Liver (tissue), 9 donors: ENCODE results near the gene CD300H. TPM values are rescaled to one million over a fixed set of nuclear protein-coding genes. Genes with fewer than 3 reads are reported as not detected.

Experiments
- DNase-seq: peaks from one replicate; pipeline ENCODE4 v3.0.0-alpha.2; 2017; ENCODE audit warnings: low spot score
- H3K27ac ChIP-seq, 2 donors: one replicate each; pipeline ENCODE4 v1.7.0; 2013; ENCODE audit warnings: inconsistent platforms in 2 of 2, low read length in 2 of 2, control low read depth in 1 of 2, low read depth in 1 of 2, mild to moderate bottlenecking in 1 of 2
- H3K27me3 ChIP-seq, 4 donors: one replicate each; pipeline versions ENCODE4 v1.6.1 to v1.7.0; 2013; ENCODE audit warnings: low read length in 3 of 4, inconsistent platforms in 1 of 4, mild to moderate bottlenecking in 1 of 4, moderate library complexity in 1 of 4; ENCODE audit not compliant: control insufficient read depth in 4 of 4, insufficient read depth in 4 of 4
- H3K36me3 ChIP-seq, 4 donors: one replicate each; pipeline versions ENCODE4 v1.6.1 to v1.7.0; 2013; ENCODE audit warnings: low read length in 3 of 4, mild to moderate bottlenecking in 3 of 4, low read depth in 1 of 4, moderate library complexity in 1 of 4; ENCODE audit not compliant: control insufficient read depth in 4 of 4, insufficient read depth in 3 of 4
- H3K4me1 ChIP-seq, 4 donors: one replicate each; pipeline versions ENCODE4 v1.6.1 to v1.7.0; 2013; ENCODE audit warnings: low read length in 3 of 4, mild to moderate bottlenecking in 3 of 4, moderate library complexity in 1 of 4; ENCODE audit not compliant: control insufficient read depth in 4 of 4, insufficient read depth in 4 of 4
- H3K4me3 ChIP-seq, 3 donors: one replicate each; pipeline versions ENCODE4 v1.6.1 to v1.7.0; 2013; ENCODE audit warnings: low read length in 3 of 3, control low read depth in 1 of 3, low read depth in 1 of 3, mild to moderate bottlenecking in 1 of 3
- H3K9ac ChIP-seq, 2 donors: one replicate each; pipeline ENCODE4 v1.7.0; 2013; ENCODE audit warnings: low read length in 2 of 2, mild to moderate bottlenecking in 2 of 2, moderate library complexity in 2 of 2, control low read depth in 1 of 2, low read depth in 1 of 2
- H3K9me3 ChIP-seq, 4 donors: one replicate each; pipeline versions ENCODE4 v1.6.1 to v1.7.0; 2013; ENCODE audit warnings: low read length in 3 of 4; ENCODE audit not compliant: control insufficient read depth in 4 of 4
- ATF3 ChIP-seq: IDR thresholded peaks from 2 replicates; pipeline ENCODE4 v1.6.1; 2016; ENCODE audit warnings: antibody characterized with exemption
- CTCF ChIP-seq: fragments of 150-350 bp; IDR thresholded peaks from 2 replicates; pipeline ENCODE4 v1.5.1; 2017; ENCODE audit warnings: improper control_type of control experiment, low read depth, low read length; ENCODE audit not compliant: missing input control
- EGR1 ChIP-seq, 2 donors: IDR thresholded peaks; 2 replicates each; pipeline ENCODE4 v1.6.1; 2016 to 2018; ENCODE audit warnings: antibody characterized with exemption in 2 of 2, low read depth in 2 of 2
- FOXA1 ChIP-seq: IDR thresholded peaks from 2 replicates; pipeline ENCODE4 v1.6.1; 2016; ENCODE audit warnings: antibody characterized with exemption
- FOXA2 ChIP-seq: IDR thresholded peaks from 2 replicates; pipeline ENCODE4 v1.6.1; 2016; ENCODE audit warnings: antibody characterized with exemption
- GABPA ChIP-seq, 2 donors: IDR thresholded peaks in 1 of 2; conservative IDR thresholded peaks in 1 of 2; 2 replicates each; pipeline ENCODE4 v1.6.1; 2016; ENCODE audit warnings: antibody characterized with exemption in 2 of 2, mild to moderate bottlenecking in 1 of 2, moderate library complexity in 1 of 2
- HNF4A ChIP-seq, 2 donors: conservative IDR thresholded peaks; 2 replicates each; pipeline ENCODE4 v1.6.1; 2016; ENCODE audit warnings: antibody characterized with exemption in 2 of 2, mild to moderate bottlenecking in 2 of 2
- HNF4G ChIP-seq: IDR thresholded peaks from 2 replicates; pipeline ENCODE4 v1.6.1; 2016; ENCODE audit warnings: antibody characterized with exemption
- JUND ChIP-seq, 2 donors: IDR thresholded peaks; 2 replicates each; pipeline ENCODE4 v1.6.1; 2016; ENCODE audit warnings: antibody characterized with exemption in 2 of 2
- MAX ChIP-seq: IDR thresholded peaks from 2 replicates; pipeline ENCODE4 v1.6.1; 2016; ENCODE audit warnings: antibody characterized with exemption
- NR2F2 ChIP-seq: IDR thresholded peaks from 2 replicates; pipeline ENCODE4 v1.6.1; 2016; ENCODE audit warnings: antibody characterized with exemption
- RAD21 ChIP-seq, 2 donors: IDR thresholded peaks; 2 replicates each; pipeline ENCODE4 v1.6.1; 2016; ENCODE audit warnings: antibody characterized with exemption in 2 of 2, mild to moderate bottlenecking in 2 of 2
- RXRA ChIP-seq, 2 donors: IDR thresholded peaks; 2 replicates each; pipeline ENCODE4 v1.6.1; 2017 to 2018; ENCODE audit warnings: antibody characterized with exemption in 2 of 2, mild to moderate bottlenecking in 1 of 2
- SP1 ChIP-seq: IDR thresholded peaks from 2 replicates; pipeline ENCODE4 v1.6.1; 2018; ENCODE audit warnings: antibody characterized with exemption, mild to moderate bottlenecking
- TAF1 ChIP-seq: conservative IDR thresholded peaks from 2 replicates; pipeline ENCODE4 v1.6.1; 2016; ENCODE audit warnings: antibody characterized with exemption, mild to moderate bottlenecking
- YY1 ChIP-seq: IDR thresholded peaks from 2 replicates; pipeline ENCODE4 v1.6.1; 2016; ENCODE audit warnings: antibody characterized with exemption, mild to moderate bottlenecking
- WGBS: extraction: QIAGEN DNeasy Blood & Tissue Kit; methylation state at CpG from one replicate; pipeline ENCODE4 v1.1.7; 2013; 5-methylcytosine and 5-hydroxymethylcytosine counted together
- polyA plus RNA-seq, 2 donors: library from polyadenylated mRNA; stranded (reverse) in 1 of 2; unstranded in 1 of 2; fragments of 200-250 nt in 1 of 2; fragments of >200 nt in 1 of 2; fragmentation: Nextera tagmentation in 1 of 2; extraction: Ambion mirVana in 1 of 2; gene quantifications; one replicate each; pipeline versions ENCODE4 v1.2.1 to v1.2.3, GENCODE V29; 2013 to 2015
- total RNA-seq, 2 donors: library from RNA; depleted of rRNA; stranded (reverse); fragments of >200 nt; gene quantifications; one replicate each; pipeline ENCODE4 v1.2.3, GENCODE V29; 2014
- TF ChIP-seq, protein P1 (sequence below): IDR thresholded peaks from 2 replicates; pipeline ENCODE4 v1.6.1; 2016; ENCODE audit warnings: antibody characterized with exemption
- TF ChIP-seq, protein P2 (sequence below): IDR thresholded peaks from 2 replicates; pipeline ENCODE4 v1.6.1; 2016; ENCODE audit warnings: antibody characterized with exemption, mild to moderate bottlenecking
- donor health status: healthy.
- donor health status: healthy.
- donor health status: healthy.
- donor health status: healthy.
- donor health status: healthy.

CD300H gene
- total and polyA plus RNA-seq, 4 donors: 0.47 TPM; not detected in 3

GRCh38 chr17:74599023-74599399 is 31.7 kb upstream of the CD300H start:
- DNase-seq: no peak
- Histone ChIP-seq H3K4me1 (no peaks in the 10 kb centered on the region), H3K36me3 (no peaks in the 10 kb centered on the region), H3K4me3 (no peak overlapping the region), H3K9me3 (no peaks in the 10 kb centered on the region), H3K9ac (no peak overlapping the region), H3K27ac (no peak overlapping the region), H3K27me3 (peaks cover 0 to 8% (median 2%) of the 10 kb centered on the region in 4 donors)
- WGBS: 16% methylated on average over 3 of the region's 3 CpGs
- TF ChIP-seq HNF4A (conservative IDR thresholded peaks at IDR 0.05) (no peak), TAF1 (no peak), NR2F2 (no peak), MAX (no peak), RXRA (IDR thresholded peaks at IDR 0.05) (no peak), RAD21 (IDR thresholded peaks at IDR 0.05) (no peak), CTCF (no peak), SP1 (no peak), JUND (IDR thresholded peaks at IDR 0.05) (no peak), ATF3 (no peak), EGR1 (IDR thresholded peaks at IDR 0.05; ENCODE audit: low read depth in 2 of 2) (no peak), FOXA2 (no peak), GABPA (IDR thresholded peaks at IDR 0.05 in 1 of 2, conservative IDR thresholded peaks at IDR 0.05 in 1 of 2) (no peak), YY1 (no peak), FOXA1 (no peak), HNF4G (no peak)
- TF ChIP-seq, protein P1, sequence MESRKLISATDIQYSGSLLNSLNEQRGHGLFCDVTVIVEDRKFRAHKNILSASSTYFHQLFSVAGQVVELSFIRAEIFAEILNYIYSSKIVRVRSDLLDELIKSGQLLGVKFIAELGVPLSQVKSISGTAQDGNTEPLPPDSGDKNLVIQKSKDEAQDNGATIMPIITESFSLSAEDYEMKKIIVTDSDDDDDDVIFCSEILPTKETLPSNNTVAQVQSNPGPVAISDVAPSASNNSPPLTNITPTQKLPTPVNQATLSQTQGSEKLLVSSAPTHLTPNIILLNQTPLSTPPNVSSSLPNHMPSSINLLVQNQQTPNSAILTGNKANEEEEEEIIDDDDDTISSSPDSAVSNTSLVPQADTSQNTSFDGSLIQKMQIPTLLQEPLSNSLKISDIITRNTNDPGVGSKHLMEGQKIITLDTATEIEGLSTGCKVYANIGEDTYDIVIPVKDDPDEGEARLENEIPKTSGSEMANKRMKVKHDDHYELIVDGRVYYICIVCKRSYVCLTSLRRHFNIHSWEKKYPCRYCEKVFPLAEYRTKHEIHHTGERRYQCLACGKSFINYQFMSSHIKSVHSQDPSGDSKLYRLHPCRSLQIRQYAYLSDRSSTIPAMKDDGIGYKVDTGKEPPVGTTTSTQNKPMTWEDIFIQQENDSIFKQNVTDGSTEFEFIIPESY: no peak
- TF ChIP-seq, protein P2, sequence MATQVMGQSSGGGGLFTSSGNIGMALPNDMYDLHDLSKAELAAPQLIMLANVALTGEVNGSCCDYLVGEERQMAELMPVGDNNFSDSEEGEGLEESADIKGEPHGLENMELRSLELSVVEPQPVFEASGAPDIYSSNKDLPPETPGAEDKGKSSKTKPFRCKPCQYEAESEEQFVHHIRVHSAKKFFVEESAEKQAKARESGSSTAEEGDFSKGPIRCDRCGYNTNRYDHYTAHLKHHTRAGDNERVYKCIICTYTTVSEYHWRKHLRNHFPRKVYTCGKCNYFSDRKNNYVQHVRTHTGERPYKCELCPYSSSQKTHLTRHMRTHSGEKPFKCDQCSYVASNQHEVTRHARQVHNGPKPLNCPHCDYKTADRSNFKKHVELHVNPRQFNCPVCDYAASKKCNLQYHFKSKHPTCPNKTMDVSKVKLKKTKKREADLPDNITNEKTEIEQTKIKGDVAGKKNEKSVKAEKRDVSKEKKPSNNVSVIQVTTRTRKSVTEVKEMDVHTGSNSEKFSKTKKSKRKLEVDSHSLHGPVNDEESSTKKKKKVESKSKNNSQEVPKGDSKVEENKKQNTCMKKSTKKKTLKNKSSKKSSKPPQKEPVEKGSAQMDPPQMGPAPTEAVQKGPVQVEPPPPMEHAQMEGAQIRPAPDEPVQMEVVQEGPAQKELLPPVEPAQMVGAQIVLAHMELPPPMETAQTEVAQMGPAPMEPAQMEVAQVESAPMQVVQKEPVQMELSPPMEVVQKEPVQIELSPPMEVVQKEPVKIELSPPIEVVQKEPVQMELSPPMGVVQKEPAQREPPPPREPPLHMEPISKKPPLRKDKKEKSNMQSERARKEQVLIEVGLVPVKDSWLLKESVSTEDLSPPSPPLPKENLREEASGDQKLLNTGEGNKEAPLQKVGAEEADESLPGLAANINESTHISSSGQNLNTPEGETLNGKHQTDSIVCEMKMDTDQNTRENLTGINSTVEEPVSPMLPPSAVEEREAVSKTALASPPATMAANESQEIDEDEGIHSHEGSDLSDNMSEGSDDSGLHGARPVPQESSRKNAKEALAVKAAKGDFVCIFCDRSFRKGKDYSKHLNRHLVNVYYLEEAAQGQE: no peak
